GM21447 (cell line): ENCODE measurements around the gene ONECUT3.

ENCODE experiments used
- ATAC-seq: cut with Tn5 transposase; IDR thresholded peaks from one replicate; pipeline ENCODE4 v1.9.1; 2021; ENCODE audit not compliant: unreplicated experiment

The ONECUT3 gene

DNA sequence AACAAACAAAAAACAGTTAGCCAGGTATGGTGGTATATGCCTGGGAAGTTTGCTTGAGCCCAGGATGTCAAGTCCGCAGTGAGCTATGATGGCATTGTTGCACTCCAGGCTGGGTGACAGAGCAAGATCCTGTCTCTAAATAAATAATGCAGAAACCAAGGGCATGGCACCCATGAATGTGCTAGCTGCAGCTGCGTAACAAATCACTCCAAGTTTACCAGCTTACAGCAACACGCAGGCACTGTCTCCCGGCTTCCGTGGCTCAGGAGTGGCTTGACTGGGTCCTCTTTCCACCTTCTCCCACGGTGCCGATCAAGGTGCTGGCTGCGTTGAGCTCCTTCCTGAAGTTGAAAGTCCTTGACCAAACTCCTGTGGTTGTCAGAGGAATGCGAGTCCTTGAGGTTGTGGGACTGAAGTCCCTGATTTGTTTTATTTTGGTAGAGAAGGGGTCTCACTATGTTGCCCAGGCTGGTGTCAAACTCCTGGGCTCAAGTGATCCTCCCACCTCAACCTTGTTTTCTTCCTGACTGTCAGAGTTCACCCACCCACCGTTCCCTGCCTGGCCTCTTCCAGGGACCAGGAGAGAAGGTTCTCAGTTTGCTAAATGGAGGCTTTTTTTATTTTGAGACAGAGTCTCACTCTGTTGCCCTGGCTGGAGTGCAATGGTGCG, 13.2 kb upstream of the ONECUT3 start:
- no peak for ATAC-seq

DNA sequence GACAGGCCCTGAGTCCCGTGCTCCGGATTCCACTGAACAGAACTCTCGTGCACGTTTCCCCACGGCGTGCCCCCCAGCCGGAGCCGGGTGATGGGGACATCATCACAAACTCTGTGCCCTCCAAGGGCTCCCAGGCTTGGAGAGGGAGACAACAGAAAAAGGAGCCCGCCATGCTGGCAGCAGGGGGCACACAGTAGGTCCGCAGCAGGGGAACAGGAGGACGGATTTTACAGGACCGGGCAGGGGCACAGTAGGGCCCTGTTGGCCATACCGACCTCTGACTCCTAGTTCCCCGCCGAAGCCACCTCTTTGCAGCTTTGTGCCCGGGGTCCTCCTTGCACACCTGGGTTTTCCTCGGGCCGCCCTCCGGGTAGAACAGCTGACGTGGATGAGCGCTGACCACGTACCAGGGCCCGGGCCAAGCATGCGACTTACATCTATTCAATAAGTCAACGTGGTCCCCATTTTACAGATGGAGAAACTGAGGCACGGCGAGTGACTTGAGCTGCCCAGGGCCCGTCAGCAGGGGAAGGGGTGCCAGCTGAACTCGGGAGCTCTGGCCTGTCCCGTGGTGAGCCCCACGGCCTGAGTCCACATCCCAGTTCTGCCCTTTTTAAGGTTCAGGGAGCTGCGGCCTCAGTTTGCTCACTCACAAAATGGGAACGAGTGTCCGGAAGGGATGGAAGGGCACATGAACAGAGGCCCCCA, 10.2 kb upstream of the ONECUT3 start:
- no peak for ATAC-seq

DNA sequence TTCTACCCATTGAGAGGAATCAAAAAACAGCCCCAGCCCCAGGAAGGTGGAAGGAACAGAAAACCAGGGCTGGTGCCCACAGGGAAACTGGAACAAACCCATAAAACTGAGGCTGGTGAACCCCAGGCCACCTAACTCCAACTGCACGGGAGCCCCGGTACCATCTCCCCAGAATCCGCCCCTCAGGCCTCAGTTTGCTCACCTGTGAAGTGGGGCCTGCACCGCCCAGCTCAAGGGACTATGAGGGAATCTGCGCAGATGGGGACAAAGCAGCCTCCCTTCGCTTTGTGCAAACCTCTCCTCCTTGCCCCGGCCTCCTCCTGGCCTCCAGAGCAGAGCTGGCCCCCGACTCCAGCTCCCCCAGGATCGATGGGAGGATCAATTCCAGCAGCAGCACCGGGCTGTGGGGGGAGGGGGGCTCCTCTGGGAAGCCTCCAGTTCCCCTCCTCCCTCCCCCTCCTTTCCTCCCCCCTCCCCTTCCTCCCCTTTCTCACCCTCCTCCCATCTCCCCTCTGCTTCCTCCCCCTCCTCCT, 9.1 kb upstream of the ONECUT3 start:
- no peak for ATAC-seq

DNA sequence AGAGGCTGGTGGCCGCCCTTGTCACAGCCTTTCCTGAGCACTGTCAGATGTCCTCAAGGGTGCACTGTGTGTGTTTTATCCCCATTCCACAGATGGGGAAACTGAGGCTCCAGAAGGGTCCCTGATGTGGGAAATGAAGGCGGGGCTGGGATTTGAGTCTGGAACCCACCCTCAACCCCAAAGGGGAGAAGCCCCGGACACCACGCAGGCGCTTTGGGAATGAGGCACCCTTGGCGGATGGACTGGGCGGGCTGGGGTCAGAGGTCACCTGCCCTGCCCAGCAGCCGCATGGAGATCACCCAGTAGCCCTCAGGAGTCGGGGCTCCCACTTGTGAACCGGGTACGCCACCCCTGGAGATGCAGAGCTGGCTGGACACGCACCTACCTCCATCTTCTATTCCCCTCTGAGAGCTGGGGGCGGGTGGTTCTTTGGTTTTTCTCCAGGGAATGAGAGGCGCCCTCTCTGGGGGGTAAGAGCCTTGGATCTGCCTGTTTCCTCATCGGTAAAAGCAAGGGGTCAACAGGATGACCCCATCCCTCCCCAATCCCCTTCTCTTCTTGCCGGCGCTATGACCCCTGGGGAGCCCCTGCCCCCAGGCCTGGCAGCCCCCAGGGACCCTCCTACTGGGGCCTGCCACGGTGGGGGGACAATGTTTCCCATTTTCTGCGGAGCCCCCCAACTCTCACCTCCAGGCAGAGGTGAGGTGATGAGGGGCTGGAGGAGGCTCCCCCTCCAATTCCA, 8.3 kb upstream of the ONECUT3 start:
- ATAC-seq = no peak

DNA sequence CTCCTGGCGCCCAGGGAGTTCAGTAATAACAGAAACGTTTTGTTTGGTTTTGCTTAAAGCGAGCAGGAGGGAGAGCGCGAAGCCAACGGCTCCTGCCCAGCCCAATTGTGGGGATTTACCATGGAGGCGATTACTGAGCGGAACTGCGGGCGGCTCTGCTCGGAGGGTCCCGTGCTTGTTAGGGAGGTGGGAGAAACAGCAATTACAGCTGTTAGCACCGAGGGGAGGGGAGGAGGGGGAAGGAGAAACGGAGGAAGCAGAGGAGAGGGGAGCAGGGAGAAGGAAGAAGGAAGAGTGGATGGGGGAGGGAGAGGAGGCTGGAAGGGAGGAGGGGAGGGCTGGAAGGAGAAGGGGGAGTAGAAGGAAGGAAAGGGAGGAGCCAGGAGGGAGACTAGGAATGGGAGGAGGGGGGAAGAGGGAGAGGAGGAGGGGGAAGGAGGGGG, 7.7 kb upstream of the ONECUT3 start:
- ATAC-seq = no peak

DNA sequence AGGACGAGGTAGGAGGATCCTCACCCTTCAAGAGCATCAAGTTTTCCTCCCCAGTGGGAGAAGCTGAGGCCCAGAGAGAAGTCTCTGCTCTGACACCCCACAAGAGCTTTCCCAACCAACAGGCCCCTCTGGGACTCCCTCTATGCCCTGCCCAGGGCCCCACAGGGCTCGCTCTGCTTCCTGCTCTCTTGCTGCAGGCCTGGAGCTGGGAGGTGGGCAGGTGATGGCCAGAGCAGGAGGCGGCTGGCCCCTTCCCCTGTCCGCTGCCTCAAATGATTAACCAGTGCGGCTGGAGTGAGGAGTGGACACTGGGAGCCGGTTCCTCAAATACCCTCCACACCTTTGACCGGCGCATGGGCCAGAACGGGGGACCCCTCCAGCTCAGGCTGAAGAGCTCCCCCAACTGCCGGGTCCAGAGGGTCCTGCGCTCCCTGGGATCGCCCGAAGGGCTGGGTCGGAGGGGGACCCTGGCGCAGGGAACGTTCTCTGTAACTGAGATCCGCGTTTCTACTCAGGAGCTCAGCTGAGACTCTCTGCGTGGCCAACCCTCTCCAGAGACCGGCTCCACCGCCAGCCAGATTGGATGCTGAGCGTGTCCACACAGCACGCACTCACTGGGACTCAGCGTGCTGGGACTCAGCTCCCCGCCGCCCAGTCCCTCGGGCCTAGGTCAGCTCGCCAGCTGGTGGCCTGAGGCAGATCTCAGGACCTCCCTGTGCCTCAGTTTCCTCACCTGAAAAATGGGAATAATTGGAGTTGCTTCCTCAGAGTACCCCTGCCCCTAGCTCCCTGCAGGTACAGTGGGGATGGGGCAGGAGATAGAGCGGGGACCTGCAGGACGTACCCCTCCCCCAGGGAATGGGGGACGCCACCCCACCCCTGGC, 6.7 kb upstream of the ONECUT3 start:
- no peak for ATAC-seq

DNA sequence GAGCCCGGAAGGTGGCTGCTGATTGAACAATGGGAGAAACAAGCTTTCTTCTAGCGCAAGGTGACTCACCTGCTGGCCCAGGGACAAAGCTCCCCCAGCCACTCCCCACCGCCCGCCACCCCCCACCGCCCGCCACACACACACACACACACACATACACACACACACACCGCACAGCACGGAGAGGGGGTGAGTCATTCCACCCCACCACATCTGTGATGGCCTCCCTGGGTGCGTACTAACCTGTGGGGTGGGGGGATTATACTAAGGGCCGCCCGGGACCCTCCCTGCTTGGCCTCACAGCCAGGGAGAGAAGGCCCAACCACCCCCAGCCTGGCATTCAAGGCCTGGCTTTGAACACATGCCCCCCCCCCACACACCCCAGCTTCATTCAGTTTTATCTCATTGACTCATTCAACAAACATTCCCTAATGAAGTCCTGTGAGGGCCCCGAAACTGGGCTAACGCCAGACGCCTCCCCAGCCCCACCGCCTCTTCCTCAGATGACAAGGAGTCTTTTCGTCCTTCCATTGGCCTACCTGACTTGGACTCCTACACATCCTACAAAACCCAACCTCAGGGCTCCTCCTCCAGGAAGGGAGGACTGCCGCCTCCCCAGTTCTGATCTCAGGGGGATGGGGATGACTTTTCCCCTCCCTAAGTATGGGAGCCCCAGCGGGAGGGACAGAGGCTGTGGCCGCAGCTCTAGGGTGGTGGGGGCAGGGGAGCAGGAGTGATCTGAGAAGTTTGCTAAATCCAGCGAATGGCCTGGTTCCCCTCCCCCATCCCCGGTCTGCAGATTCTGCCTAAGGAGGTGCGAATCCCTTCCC, 5.8 kb upstream of the ONECUT3 start:
- no peak for ATAC-seq

DNA sequence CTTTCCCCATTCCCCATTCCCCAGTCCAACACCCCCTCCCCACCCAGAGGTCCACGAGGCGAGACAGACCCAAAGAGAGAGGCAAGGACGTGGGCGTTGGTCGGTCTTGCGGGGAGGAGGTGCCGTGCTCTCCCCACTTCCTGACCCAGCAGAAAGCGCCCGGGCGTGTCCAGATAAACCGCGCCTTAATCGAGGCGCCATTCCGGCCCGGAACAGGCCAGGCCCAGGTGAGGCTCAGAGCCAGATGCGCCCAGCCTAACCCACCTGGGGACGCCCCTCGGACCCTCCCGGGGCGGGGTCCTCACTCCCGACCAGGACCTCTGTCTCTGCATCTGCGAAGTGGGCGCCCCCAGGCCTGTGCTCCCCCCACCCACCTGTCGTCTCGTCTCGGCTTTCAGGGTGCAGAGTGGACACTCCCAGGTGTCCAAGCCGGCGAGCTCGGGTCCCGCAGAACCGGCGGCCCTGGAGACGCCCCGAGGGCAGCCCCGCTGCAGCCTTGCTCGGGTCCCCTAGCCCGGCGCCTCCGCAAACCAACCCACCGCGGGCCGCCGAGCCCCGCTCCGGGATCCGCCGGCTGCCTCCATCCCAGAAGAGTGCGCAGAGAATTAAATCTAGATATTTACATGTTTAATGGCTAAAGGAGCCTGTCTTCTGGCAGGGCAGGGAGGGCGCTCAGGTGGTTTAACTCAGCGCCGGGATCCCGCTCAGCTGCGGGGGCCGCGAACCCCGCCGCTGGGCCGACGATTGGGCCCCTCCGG, 5.0 kb upstream of the ONECUT3 start:
- ATAC-seq = no peak

DNA sequence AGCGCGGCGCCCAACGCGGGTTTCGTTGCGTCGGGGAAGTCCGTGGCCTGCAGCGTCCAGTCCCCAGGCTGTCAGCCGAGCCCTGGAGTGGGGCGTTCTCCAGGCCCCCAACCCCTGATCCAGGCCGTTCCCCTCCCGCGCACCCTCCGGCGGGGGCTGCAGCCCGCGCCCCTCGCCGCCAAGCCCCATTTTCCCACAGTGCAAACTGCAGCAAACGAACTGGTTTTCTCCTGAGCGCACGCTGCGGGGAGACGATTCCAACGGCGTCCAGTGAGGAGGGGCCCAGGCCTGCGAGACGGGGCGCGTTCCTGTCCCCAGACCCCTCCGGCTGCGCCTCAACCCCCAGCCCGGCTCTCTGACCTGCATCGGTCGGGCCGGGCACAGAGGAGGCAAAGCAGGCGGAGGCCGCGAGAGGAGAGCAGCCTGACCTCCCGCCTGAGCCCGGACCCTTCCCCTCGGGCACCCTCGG, 4.4 kb upstream of the ONECUT3 start:
- no peak for ATAC-seq

DNA sequence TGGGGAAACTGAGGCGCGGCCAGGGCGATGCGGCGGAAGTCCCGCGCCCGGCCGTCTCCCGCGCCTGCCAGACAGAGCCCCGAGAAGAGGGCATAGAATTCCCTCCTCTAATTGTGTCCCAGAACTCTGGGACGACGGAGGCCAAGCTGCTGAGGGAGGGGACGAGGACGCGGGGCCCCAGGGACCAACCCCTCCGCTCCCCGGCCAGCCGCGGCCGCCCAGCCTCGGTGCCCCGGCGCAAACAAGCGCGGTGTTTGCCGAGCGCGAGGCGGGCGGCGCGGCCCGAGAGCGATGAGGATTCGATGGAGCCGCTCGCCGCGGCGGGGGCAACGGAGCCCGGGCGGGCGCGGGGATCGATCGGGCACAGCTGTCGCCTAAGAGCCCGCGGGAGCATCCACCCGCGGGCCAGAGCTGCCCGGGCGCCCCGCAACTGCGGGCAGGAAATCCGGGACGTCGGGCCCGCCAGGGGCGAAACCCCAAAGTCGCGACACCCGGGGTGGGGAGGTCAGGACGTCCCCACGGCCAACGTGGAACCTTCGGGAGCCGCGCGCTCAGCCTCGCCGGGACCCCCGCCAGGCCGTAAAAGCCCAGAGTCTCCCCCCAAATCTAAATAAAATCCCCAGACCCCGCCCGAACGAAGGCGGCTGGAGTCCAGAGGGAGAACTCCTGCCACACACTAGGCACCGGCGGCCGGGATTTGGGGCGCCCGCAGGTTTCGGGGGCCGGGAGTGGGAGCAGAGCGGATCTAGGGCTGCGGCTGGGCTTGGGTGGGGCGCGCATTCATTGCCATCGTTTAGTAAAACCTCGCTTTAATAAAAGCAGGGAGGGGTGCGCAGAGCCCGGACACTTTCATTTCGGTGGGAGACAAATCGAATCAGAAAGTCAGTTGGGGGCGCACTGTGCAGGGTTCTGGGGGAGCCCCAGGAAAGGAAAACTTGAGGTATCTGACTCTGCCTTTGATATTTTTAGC, 3.6 kb upstream of the ONECUT3 start:
- ATAC-seq = no peak

DNA sequence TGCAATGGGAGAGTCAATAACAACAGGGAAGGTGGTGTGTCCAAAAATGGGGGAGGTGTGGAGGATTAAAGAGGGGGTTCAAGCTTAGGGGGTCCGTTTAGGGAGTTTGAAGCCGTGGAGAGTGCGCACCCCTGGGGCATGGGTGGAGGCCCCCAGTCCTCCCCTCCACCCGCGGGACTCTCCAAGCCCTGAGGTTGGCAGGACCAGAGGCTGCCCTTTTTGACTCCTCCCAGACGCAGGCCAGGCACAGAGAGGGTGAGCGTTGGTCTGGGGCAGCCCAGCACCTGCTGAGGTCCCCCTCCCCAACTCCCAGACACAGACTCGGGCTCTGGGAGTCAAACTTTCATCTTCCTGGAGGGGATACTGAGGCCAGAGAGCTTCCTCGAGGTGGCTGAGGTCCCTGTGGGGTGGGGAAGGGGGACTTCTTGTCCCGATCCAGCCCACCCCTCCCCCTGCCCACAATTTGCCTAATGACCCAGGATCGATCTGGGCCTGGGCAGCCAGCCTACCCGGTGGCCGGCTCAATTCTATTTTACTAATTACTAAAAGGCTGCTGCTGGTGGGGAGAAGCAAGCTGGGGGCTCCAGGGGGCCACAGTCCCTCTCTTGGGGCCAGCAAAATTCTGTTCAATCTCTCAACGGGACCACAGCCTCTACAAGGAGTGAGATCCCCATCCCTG, 2.8 kb upstream of the ONECUT3 start:
- ATAC-seq = no peak

DNA sequence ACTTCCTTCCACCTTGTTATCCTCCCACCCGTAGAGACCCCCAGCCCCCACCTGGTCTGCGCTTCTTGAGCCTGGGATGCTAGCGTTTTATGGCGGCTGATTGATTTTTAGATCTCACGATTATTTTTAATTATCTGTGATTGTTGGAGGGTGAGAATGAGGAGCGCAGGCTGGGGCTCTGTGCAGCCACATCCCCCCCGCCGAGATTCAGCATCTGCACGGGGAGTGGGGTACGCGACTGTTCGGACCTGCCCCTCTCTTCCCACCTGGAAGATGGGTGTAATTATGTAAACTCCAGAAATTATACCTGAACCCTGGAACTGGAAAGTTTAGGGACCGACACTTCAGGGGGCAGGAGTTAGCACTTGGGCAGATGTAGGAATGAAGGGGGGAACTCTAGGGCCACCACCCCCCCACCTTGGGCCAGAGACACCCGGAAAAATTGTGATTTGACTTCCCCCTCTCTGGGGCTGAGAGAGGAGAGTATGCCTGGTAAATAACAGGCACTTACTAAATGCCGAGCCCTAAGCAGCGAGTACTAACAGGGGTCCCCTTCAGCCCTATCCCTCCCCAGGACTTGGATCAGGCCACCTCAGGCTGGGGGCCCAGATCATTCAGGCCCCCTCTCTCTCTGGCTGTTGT, 1.8 kb upstream of the ONECUT3 start:
- ATAC-seq = no peak

DNA sequence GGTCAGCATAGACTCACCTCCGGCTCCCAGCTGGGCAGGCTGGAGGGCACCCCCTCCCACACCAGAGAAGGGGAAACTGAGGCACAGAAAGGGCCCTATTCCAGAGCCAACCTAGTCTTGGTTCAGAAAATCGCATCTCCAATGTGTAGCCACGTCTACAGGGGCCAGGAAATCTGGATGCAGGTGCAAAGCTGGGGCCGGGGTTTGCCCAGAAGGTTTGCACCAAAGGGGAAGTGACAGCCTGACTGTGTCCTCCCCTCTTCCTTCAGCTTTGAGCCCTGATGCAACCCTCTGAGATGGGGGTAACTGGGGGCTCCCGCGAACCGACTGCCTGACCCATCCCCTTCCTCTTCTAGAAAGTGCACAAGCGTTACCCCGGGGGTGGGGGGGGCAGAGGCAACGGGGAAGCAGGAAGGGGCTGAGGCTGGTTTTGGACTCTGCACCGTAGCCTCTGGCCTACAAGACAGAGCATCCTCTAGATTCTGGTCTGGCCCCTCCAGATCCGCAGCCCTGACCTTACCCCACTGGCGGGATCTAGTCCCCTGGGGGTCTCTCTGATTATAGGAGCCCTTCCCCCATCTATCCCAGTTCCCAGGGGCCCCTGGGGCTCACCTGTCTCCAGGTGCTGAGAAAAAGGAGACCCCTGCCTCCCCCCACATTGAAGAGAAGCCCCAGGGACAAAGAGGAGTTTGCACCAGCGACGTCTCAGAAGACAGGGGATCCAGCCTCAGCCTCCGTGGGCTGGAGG, 1.1 kb upstream of the ONECUT3 start:
- ATAC-seq = no peak

DNA sequence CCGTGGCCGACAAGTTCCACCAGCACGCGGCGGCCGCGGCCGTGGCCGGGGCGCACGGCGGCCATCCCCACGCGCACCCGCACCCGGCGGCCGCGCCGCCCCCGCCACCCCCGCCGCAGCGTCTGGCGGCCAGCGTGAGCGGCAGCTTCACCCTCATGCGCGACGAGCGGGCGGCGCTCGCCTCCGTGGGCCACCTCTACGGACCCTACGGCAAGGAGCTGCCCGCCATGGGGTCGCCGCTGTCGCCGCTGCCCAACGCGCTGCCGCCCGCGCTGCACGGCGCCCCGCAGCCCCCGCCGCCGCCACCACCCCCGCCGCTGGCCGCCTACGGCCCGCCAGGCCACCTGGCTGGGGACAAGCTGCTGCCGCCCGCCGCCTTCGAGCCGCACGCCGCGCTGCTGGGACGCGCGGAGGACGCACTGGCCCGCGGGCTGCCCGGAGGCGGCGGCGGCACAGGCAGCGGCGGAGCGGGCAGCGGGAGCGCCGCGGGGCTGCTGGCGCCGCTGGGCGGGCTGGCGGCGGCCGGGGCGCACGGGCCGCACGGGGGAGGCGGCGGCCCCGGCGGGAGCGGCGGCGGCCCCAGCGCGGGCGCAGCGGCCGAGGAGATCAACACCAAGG, 821 bp downstream of the ONECUT3 start:
- ATAC-seq = no peak

DNA sequence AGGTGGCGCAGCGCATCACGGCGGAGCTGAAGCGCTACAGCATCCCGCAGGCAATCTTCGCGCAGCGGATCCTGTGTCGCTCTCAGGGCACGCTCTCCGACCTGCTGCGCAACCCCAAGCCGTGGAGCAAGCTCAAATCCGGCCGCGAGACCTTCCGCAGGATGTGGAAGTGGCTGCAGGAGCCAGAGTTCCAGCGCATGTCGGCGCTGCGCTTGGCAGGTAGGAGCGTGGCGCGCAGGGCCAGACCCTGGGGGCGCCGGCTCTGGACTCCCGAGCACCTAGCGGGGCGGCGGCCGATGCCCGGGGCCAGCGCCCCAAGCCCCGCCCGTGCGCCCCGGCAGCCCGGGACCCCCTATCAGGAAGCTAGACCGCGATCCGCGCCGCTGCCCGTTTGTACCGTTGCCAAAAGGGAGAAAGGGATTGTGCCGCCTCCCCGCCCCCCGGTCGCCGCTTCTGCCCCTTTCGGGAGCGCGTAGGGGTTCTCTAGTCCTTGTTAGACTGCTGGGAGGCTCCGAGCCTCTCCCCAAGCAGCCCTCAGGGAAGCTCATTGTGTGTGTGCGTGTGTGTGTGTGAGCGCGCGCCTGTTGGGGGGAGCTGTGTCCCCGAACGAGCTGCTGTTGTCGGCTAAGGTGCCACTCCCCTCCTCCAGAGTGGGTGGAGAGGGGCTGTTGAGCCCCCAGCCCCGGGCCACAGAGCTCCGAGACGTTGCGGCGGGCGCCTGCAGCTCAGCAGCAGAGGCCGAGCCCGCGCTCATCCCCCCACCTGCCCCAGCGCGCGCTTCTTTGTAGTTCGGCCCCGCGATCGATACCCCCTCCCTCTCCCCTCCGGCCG, 1.5 kb downstream of the ONECUT3 start:
- no peak for ATAC-seq
